Stimulated activated naive CD8-positive, alpha-beta T cell treated with anti-CD3 and anti-CD28 coated beads, Interleukin-15, Interleukin-2, amounts not matched to agents 100 U/mL and 50 U/mL, for 24 hours (primary cell): ENCODE data around the gene PARP4.
"Not testable (repeated sequence)": the region's sequence is repeated elsewhere in the genome, so short reads cannot be mapped to it uniquely, and the experiment has no call there.

Source experiments
- ATAC-seq: fragments of 150-1000 bp; cut with Tn5 transposase; one replicate; pipeline ENCODE4 v1.10.0; 2021
- DNase-seq: peaks from one replicate; pipeline ENCODE4 v3.0.0; 2021

PARP4 gene

GRCh38 chr13:24505756-24506155 lies 6.8 kb downstream of the PARP4 start:
- ATAC-seq (no peak), DNase-seq (no peak)

- ATAC-seq (no peak), DNase-seq (no peak)
These were observed 7.3 kb downstream of the PARP4 start for GRCh38 chr13:24505256-24505655.

GRCh38 chr13:24503379-24503696 lies 9.2 kb downstream of the PARP4 start:
- ATAC-seq (no peak), DNase-seq (no peak)

GRCh38 chr13:24502533-24503378 lies 9.8 kb downstream of the PARP4 start:
- ATAC-seq (peak; percentile 65), DNase-seq (no peak)

GRCh38 chr13:24500977-24501376 lies 11.6 kb downstream of the PARP4 start:
- DNase-seq, result no peak
- ATAC-seq, result peak; percentile 61

GRCh38 chr13:24497742-24498141 lies 14.8 kb downstream of the PARP4 start:
- DNase-seq (no peak), ATAC-seq (no peak)

- ATAC-seq, DNase-seq: not testable (repeated sequence)
These were observed 16.3 kb downstream of the PARP4 start for GRCh38 chr13:24496295-24496694.

- ATAC-seq (no peak), DNase-seq (no peak)
These were observed 17.3 kb downstream of the PARP4 start for GRCh38 chr13:24495151-24495729.

- ATAC-seq (no peak), DNase-seq (no peak)
These were observed 19.2 kb downstream of the PARP4 start for GRCh38 chr13:24493356-24493755.

- ATAC-seq (no peak), DNase-seq (no peak)
These were observed 20.7 kb downstream of the PARP4 start for GRCh38 chr13:24491845-24492244.

GRCh38 chr13:24489721-24490120 lies 22.9 kb downstream of the PARP4 start:
- ATAC-seq (no peak), DNase-seq (no peak)

GRCh38 chr13:24488092-24488491 lies 24.5 kb downstream of the PARP4 start:
- not testable (repeated sequence) for DNase-seq, ATAC-seq

GRCh38 chr13:24486017-24486657 lies 26.4 kb downstream of the PARP4 start:
- ATAC-seq, DNase-seq: not testable (repeated sequence)

- DNase-seq (no peak), ATAC-seq (no peak)
These were observed 38.9 kb downstream of the PARP4 start for GRCh38 chr13:24473686-24474085.

- ATAC-seq, DNase-seq: not testable (repeated sequence)
These were observed 40.4 kb downstream of the PARP4 start for GRCh38 chr13:24472129-24472528.

GRCh38 chr13:24463078-24463477 lies 49.5 kb downstream of the PARP4 start:
- ATAC-seq (no peak), DNase-seq (no peak)

- ATAC-seq, result no peak
- DNase-seq, result no peak
These were observed 52.3 kb downstream of the PARP4 start for GRCh38 chr13:24460256-24460655.

GRCh38 chr13:24459726-24460125 lies 52.9 kb downstream of the PARP4 start:
- ATAC-seq (no peak), DNase-seq (no peak)

GRCh38 chr13:24459234-24459633 lies 53.3 kb downstream of the PARP4 start:
- DNase-seq (no peak), ATAC-seq (peak; percentile 59)

GRCh38 chr13:24458736-24459135 lies 53.8 kb downstream of the PARP4 start:
- no peak for DNase-seq
- no peak for ATAC-seq

GRCh38 chr13:24456396-24456795 lies 56.2 kb downstream of the PARP4 start:
- ATAC-seq (no peak), DNase-seq (no peak)

GRCh38 chr13:24454056-24454455 lies 58.5 kb downstream of the PARP4 start:
- ATAC-seq (no peak), DNase-seq (no peak)

GRCh38 chr13:24452044-24452443 lies 60.5 kb downstream of the PARP4 start:
- ATAC-seq (no peak), DNase-seq (no peak)
